ENCODE data around the gene WNT3. TPM values are rescaled to one million over a fixed set of nuclear protein-coding genes. Genes with fewer than 3 reads are reported as not detected.
A peak's percentile ranks its signal among the peaks of the same experiment; 100 is the strongest.
"Not testable (repeated sequence)": the region's sequence is repeated elsewhere in the genome, so short reads cannot be mapped to it uniquely, and the experiment has no call there.

WNT3 gene
- total RNA-seq, 1 donor from 2014 or later, result 0.92 TPM

DNA sequence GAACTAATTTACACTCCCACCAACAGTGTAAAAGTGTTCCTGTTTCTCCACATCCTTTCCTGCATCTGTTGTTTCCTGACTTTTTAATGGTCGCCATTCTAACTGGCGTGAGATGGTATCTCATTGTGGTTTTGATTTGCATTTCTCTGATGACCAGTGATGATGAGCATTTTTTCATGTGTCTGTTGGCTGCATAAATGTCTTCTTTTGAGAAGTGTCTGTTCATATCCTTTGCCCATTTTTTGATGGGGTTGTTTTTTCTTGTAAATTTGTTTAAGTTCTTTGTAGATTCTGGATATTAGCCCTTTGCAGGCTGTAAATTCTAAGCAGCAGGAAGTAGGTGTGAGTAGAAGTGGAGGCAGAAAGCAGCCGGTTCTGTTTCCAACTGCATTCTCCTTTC is 22.1 kb upstream of the WNT3 start:
- ATAC-seq, DNase-seq: not testable (repeated sequence)
- intact Hi-C loops (cut with micrococcal nuclease), result loop anchor here (10.0 kb wide), 1 partner anchor 84 kb away; the partner anchor contains the start of gene GOSR2

DNA sequence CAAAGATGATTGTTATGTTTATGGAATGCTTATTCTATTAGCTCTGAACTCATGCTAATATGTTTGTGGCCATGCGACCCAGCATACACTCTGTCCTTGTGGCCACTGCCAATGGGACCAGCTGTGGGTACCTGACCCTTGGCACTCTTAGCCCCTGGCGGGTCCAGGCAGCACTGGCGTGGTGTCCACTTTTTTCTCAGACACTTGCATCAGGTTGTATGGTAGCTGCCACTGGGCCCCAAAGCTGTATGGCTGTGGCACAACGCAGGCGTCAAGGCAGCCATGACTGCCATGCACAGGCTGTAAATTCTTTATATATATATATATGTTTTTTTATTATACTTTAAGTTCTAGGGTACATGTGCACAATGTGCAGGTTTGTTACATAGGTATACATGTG is 20.7 kb upstream of the WNT3 start:
- DNase-seq, result no peak
- intact Hi-C loops (cut with micrococcal nuclease), result no loop called here

DNA sequence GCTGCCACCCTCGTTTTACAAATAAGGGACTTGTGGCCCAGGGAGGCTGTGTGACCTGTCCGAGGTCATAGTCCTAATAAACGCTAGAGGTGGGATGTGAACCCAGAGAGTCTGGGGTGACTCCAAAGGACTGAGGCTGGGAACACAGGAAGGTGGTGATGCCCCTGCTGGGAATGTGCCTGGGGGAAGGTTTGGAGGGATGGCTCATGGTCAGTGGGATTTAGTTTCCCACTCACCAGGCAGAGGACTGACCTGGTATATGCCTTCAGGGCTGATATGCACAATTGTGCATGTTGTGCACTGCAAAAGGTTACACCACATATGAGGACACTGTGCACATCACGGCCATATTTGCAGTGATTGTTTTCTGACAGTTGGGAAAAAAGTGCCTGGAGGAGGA is 19.0 kb upstream of the WNT3 start:
- DNase-seq, result no peak
- ATAC-seq, result no peak
- intact Hi-C loops (cut with micrococcal nuclease), result no loop called here

More for the DNA sequence above, 20.7 kb upstream of the WNT3 start:
- no peak for ATAC-seq

DNA sequence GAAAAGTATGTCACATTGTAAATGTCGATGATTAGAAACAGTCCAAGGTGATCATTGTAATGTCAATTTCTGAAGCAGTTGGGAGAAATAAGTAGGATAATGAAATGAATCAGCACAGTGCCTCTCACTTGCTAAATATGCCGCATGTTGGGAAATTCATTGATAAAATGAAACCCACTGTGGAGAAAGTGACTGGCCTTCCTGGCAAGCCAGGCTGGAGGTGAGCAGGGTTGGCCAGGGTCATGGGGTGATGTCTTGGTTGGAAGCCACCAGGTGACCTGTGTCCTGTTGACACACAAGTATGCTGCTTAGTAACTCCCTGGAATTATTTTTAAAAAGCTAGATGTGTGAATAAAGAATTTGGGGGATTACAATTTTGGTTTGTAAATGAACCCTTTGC is 18.0 kb upstream of the WNT3 start:
- DNase-seq (no peak), ATAC-seq (no peak)
- intact Hi-C loops (cut with micrococcal nuclease), result no loop called here

DNA sequence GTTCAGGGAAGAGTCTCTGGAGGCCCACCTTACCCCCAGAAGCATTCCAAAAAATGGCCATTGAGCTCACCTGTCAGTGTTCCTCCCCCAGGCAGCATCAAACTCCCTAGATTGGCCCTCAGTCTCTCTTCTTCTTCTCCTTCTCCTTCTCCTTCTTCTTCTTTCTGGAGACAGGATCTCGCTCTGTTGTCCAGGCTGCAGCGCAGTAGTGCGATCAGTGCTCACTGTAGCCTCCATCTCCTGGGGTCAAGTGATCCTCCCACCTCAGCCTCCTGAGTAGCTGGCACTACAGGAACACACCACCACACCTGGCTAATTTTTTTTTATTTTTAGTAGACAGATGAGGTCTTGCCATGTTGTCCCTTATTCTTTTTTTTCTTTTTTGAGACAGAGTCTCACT is 16.4 kb upstream of the WNT3 start:
- ATAC-seq, result no peak
- no peak for DNase-seq
- intact Hi-C loops (cut with micrococcal nuclease), result no loop called here

DNA sequence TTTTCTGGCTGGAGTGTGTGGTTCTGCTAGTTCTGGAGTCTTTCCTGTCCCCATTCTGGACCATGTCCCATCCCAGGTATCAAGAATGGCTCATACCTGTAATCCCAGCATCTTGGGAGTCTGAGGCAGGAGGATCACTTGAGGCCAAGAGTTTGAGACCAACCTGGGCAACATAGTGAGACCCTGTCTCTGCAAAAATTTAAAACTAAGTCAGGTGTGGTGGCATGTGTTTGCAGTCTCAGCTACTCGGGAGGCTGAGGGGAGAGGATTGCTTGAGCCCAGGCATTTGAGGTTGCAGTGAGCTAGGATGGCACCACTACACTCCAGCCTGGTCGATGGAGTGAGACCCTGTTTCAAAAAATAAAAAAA is 15.3 kb upstream of the WNT3 start:
- ATAC-seq, result no peak
- intact Hi-C loops (cut with micrococcal nuclease), result no loop called here
- DNase-seq, result no peak

DNA sequence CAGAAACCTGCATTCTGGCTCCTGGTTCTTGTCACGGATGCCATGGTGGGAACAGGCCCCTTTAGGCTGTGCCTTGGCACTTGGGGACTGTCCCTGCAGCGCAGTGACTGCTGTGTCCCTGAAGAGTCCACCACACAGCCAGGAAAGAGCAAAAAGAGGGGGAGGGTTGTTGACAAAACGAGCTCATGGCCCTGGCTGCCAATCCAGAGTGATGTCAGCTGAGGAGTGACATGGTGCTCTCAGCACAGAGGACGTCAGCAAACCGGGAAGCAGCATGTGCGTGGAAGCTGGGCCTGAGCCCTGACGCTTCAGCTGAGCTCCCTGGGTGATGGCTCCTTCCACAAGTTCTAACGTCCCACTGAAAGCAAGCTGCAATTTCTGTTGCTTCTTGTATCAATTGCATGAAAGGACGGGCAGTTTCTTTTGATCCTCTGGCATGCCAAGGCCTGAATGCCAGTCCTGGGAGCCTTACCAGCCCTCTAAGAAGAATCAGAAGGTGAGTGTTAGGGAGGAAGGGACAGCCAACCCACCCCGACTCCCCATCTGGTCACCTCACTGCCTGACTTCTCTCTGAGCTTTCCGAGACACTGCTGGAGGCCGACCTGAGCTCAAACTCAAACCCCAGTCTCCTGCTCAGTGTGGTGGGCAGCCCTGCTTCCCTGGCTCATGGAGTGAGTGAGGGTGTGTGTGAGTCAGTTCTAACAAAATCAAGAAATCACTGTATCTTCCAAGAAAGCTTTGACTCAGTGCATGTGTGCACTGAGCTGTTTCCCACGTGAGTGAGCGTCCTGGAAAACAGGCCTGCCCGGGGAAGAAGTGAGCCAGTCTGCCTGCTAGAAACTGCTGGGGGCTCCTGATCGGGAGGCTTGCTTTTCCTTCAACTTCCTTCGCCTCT is 14.7 kb upstream of the WNT3 start:
- peak; percentile 43 for DNase-seq
- intact Hi-C loops (cut with micrococcal nuclease), result no loop called here
- peak; percentile 73 for ATAC-seq

DNA sequence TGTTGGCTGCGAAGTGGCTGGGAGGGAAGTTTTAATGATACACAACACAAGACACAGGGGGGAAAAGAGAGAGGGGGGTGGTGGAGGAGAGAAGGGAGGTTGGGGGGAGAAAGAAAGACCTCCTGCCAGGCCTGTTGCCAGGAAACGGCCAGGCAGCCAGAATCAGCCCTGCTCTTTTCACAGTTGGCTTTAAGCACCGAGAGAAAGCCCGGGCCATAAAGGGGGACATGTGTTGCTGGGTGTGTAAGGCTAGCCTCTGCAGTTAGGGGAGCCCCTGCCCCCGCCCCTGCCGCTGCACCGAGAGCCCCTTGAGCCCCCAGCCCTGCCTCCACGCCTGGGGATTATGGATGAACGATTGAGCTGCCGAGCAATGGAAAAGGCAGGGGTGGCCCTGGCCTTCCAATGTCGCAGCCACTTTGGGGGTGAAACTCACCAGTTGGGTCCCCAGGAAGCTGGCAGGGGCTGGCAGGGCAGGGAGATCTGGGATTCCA is 13.9 kb upstream of the WNT3 start:
- DNase-seq (no peak), ATAC-seq (no peak)
- intact Hi-C loops (cut with micrococcal nuclease), result no loop called here

DNA sequence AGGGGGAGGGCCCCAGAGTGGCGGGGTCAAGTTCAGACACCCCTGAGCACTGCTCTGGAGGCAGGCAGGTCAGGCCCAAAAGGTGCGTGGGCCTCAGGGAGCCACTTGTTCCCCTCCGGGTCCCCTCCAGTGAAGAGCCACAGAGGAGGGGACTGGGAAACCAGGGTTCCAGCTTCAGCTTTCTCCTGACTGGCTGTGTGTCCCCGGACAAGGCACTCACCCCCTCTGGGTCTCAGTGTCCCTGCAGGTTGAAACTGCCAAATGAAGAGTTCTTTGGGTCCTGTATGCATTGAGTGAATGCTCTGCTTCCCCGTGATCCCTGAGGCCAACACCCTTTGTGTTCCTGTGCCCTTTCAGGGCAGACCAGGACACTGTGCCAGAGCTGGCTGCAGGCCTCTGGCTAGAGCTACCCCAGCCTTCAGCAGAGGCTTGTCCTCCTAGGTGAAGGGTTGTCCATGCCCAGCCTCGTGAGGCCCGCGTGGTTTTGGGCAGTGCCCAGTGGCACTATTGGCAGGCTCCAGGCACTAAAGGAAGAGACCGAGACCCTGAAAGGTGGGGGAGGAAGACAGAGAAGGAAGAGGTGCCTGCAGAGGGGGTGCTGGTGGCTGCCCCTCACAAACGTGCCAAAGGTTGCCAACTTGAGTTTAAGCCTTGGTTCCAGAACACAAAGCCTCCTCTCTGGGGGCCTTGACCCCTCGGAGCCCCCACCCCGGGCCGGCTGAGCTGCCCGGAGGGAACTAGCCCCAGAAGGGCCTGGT is 13.3 kb upstream of the WNT3 start:
- intact Hi-C loops (cut with micrococcal nuclease), result no loop called here
- ATAC-seq, result no peak
- DNase-seq, result no peak

DNA sequence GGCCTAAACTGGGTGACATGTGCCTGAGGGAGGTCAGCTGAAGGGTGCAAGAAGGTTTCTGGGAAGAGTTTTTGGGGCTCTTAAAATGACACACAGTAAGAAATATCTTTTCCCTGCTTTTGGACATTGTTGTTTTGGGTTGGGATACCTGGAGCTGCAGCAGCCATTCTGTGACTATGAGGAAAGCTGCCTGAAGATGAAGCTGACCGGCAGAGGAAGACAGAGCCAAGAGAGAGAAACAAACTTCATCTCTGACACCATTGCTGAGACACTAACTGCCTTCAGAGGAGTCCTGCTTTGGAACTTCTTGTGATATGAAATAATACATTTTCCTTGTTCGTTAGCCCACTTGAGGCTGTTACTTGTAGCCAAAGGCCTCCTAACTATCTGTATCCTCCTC is 8.8 kb upstream of the WNT3 start:
- no peak for ATAC-seq
- intact Hi-C loops (cut with micrococcal nuclease), result no loop called here
- DNase-seq, result no peak

DNA sequence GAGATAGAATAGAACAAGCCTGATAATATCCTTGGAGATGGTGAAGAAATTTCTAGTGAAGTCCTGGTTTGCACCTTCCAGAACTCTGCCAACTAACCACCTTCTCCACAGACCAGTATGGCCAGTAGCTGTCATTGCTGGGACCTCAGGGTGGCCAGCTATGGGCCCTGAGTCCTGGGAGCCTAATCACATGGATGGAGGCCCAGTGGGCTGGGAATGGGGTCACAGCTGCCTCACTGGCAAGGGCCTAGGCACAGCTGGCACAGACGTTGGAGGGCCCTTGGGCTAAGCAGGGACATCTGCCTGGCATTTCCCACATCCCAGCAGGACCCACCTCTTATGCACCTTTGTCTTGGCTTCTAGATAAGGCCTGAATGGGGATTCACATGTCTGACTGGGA is 7.6 kb upstream of the WNT3 start:
- ATAC-seq (no peak), DNase-seq (no peak)
- intact Hi-C loops (cut with micrococcal nuclease), result no loop called here

DNA sequence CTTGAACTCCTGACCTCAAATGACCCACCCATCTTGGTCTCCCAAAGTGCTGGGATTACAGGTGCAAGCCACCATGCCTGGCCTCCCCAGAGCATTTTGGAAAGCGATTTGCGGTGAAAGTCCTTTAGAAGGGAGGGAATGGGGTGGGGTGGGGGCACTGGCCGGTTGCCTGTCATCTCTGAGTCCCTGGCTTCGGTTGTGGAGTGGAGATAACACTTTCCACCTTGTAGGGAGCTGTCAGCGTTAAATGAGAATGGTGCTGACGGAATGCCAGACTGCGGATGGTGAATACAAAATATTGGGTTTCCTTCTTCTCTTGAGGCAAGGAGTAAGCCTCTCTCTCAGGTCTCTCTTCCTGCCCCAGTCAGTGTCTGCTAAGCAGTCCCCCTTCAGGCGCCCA is 5.2 kb upstream of the WNT3 start:
- intact Hi-C loops (cut with micrococcal nuclease), result no loop called here
- ATAC-seq (no peak), DNase-seq (no peak)

DNA sequence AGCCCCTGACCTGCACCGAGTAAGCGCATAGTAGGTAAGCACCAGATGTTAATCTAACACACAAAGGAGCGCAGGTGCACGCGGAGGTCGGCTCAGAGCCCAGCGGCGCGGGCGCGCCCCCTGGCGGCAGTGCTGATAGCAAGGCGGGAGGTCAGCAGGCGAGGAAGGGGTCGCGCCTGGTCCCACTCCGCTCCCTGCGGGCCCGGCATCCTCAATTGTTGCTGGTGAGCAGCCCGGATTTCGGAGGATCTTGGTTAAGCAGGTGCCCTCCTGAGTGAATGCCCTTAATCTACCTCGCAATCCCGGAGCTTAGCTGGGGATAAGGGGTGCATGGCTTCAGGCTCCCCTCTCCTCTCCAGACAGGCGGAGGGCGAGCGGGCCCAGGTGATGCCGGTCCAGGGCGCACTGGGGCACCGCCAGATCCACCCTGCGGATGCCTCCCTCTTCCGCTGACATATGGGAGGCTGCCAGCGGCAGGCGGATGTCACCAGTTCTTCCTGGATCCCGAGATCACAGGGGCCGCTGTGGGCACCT is 4.0 kb upstream of the WNT3 start:
- ATAC-seq (no peak), DNase-seq (no peak)
- intact Hi-C loops (cut with micrococcal nuclease), result no loop called here

DNA sequence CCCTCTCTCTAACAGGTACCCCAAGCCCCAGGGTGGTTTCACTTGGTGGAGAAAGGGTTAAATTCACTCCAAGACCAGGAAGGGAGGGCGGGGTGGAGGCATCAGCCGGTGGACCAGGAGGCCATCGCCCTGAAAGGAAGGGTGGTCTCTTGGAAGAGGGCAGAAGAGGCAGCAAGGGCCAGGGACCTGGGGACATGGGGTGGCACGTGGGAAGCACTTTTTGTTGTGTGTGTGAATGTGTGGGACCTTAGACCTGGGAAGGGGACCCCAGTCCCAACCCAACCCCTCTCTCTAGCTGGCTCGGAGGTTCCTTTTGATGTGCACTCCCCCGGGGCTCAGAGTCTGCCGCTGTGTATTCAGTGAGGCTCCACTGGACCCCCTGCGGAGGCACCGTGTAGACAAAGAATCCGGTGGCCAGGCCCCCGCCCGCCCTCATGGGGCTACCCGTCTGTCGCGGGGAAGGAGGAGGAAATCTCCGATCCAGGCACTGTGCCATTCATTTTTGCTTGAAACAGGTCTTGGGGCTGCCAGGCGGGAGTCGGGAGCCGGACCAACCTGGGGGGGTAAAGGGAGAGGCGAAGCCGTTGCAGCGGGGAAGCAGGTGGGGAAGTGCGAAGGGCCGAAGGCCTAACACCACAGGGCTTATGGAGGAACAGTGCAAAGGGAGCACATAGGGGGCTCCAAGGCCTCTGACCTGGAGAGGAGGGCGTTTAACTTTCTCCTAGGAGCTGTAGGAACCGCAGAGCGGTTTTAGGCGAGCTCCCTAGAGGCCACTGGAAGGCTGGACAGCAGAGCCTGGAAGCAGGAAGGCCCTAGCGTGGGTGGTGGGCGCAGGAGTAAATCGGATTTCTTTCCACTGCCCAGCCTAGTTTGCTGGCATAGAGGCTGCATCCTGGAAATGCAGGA is 3.2 kb upstream of the WNT3 start:
- DNase-seq (no peak), ATAC-seq (no peak)

DNA sequence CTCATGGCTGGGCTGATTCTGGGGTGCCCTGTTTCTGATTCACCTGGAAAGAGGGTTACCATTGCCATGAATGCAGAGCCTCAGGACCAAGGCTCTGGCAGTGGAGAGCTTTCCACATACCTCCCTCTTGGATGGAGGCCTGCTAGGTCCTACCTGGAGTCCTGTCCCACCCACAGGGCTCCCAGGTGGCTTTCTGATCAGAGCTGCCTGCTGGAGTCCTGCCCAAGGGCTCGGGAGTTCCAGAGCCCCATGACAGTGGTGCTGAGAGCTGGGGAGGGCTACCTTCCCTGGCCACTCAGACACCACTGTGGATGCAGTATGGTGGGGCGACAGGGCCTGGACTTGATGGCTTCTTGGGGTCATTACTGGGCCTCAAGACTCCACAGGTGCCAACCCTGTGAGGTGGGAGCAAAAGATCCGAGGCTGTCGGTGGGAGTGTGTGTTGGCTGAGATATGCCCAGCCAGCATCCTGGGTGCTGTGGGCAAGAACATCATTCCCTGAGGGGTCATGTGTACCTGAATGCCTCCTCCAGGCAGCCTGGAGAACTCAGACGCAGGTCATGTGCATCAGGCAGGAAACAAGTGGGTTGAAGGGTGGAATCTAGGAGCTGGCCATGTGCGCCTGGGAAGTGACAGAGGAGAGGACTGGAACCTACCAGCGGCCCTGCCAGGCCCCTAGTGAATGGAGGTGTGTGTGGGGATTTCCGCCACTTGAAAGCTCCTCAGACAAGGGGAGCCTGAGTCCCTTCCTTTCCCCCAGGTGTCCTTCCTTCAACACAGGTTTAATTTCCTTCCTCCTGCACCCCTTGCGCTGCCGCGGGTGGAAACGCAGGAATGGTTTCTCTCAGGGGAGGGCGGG is 2.3 kb upstream of the WNT3 start:
- ATAC-seq (no peak), DNase-seq (no peak)
- intact Hi-C loops (cut with micrococcal nuclease), result no loop called here

More for the DNA sequence above, 3.2 kb upstream of the WNT3 start:
- intact Hi-C loops (cut with micrococcal nuclease), result no loop called here

DNA sequence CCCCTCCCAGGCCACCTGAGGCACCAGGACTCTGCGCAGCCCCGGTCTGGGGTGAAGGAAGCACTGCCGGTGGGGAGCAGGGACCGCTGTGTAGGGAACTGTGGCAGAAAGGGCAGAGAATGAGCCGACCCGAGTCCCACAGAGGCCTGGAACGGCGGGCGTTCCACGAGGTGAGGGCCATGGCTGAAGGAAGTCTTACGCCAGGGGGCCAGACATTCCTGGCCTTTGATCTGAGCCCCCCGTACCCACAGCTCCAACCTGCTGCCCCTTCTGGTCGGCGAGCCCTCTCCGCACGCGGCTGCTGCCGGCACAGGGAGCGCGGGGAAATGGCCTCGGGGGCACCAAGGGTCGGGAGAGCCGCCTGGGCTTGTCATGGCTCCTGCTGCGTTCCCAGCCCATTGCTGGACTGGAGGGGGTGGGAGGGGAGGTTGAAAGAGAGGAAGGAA is 1.4 kb upstream of the WNT3 start:
- DNase-seq (no peak), ATAC-seq (no peak)
- intact Hi-C loops (cut with micrococcal nuclease), result no loop called here

DNA sequence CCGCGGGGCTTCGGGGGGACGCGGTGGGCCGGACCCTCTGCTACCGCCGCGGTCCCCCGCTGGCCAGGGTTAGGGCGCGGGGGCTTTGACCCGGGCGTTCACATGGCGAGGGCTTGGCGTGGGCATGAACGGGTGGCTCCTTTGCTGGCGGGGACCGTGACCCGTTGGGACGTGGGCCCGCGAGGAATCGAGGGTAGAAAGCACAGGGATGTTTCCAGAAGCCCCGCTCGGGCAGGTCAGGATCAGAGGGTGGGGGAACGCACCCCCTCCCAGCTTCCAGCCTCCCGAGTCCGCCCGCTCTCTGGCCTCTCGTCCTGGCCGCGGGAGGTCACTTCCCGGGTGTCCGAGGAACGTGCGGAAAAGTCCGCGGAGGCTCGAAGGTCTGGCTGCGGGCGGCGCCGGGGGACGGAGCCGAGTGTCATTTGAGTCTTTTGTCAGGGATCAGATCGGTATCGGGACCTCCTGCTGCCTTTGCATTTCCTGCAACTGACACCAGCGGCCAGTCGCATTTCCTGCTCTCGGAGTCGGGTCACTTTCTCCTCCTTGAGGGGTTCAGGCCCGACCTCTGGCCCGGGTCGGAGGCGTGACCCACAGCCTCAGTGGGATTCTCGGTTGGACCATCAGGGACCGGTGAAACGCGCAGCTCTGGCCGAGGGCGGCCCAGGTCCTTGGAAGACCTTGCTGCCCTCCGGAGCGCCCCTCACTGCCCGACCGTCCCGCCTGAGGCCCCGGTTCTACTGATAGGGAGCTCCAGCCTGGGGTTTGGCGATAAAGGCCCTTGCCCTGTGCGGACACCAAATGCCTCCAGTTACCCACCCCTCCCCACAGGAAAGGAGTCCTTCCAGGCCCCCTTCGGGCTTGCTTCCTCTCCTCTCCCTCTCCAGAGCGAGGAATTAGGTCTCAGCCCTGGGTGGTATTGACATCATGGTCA is 702 bp upstream of the WNT3 start:
- intact Hi-C loops (cut with micrococcal nuclease), result no loop called here

More for the DNA sequence above, 702 bp upstream of the WNT3 start:
- DNase-seq (no peak), ATAC-seq (no peak)

Measured in left ventricle myocardium superior (tissue), 1 donor.